COR-L47 (cell line): ENCODE measurements around the gene NDUFV3.
"Not testable (repeated sequence)": the region's sequence is repeated elsewhere in the genome, so short reads cannot be mapped to it uniquely, and the experiment has no call there.

Experiments
- DNase-seq: peaks from one replicate; lab custom pipeline; 2025; lab: John Stamatoyannopoulos, UW

NDUFV3 gene

DNA sequence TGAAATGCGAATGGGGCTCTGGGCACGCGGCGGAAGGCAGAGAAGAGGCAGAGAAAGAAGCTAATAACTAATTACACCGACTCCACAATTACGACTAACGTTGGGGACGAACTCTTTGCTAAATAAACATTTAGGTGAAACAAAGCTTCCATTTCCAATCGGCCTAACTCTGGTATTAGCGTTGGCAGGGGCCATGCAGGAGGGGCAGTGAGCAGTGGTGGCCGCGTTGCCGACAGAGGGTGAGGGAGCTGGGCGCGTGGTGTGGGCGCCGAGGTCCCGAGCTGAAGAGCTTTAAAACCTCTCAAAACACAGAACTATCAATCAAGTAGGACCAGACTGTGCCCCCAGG, 553 bp upstream of the NDUFV3 start:
- no peak for DNase-seq

DNA sequence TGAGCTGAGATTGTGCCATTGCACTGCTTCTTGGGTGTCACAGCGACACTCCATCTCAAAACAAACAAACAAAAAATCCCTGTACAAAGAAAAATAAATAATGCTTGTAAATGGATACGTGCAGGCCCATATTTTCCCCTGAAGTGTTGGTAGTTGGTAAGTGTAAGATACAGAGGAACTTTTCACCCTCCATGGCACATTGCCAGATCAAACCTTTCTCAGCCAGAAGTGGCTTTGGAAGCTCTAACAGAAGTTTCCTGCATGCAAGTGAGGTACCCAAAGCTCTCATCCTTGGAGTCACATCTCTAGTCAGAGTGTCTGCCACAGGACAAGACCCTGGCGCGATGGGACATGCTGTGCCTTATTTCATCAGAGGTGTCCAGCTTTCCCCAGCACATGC, 7.3 kb downstream of the NDUFV3 start:
- DNase-seq, result no peak

DNA sequence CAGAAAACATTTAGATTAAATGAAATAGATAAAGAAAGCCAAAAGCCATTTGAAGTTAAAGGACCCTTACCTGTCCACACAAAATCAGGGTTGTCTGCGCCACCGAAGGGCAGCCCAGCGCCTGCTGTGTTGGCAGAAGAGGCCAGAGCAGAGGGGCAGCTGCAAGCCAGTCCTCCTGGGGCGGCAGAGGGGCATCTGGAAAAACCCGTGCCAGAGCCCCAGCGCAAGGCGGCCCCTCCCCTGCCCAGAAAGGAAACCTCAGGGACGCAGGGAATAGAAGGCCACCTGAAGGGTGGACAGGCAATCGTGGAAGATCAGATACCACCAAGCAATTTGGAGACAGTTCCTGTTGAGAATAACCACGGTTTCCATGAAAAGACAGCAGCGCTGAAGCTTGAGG, 10.7 kb downstream of the NDUFV3 start:
- DNase-seq, result no peak

DNA sequence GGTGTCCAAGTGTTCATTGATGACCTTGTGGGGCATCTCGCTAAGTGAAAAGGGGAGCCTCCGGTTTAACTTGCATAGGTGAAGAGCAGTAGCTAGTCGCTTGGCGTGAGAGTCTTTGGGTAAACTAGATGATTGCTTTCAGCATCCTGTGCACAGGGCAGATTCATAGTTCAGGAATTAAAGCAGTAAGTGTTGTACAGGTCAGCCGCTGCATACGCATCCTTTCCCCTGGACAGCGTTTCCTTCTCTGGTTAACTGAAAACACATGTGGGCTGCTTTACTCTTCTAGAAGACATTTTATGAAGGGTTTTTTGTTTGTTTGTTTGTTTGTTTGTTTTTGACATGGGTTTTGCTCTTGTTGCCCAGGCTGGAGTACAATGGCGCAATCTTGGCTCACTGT, 12.1 kb downstream of the NDUFV3 start:
- no peak for DNase-seq

DNA sequence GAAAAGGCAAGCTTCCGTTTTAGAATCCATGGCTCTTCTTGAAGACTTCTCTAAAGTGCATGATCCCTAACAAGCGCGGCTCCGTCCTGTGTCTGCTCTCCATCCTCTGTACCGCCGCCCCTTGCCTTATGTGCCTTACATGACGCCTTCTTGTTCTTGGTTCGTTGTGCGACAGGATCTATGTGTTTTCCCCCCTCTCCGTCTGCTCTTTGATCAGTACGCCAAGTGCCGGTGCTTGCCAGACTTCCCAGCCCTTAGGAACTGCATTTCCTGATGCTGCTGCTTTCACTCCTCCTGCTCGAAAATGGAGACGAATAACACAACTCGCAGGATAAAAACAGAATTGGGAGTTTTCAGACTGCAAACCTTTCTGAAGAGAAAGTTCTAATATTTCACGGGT, 13.1 kb downstream of the NDUFV3 start:
- DNase-seq, result no peak

DNA sequence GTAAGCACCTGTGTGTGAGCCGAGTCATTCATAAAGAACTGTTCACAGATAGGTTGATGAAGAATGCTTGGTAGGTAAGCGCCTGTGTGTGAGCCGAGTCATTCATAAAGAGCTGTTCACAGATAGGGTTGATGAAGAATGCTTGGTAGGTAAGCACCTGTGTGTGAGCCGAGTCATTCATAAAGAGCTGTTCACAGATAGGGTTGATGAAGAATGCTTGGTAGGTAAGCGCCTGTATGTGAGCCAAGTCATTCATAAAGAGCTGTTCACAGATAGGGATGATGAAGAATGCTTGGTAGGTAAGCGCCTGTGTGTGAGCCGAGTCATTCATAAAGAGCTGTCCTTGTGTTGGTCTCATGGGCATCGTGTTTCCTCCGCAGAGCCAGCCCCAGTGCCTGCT, 15.4 kb downstream of the NDUFV3 start:
- DNase-seq, result not testable (repeated sequence)

DNA sequence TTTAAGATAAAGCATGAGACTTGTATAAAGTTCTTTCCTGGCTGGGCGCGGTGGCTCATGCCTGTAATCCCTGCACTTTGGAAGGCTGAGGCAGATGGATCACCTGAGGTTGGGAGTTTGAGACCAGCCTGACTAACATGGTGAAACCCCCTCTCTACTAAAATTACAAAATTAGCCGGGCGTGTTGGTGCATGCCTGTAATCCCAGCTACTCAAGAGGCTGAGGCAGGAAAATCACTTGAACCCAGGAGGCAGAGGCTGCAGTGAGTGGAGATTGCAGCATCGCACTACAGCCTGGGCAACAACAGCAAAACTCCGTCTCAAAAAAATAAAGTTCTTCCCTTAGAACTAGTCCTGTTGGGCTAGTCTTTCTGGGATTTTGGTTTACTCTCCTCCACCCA, 18.8 kb downstream of the NDUFV3 start:
- not testable (repeated sequence) for DNase-seq

DNA sequence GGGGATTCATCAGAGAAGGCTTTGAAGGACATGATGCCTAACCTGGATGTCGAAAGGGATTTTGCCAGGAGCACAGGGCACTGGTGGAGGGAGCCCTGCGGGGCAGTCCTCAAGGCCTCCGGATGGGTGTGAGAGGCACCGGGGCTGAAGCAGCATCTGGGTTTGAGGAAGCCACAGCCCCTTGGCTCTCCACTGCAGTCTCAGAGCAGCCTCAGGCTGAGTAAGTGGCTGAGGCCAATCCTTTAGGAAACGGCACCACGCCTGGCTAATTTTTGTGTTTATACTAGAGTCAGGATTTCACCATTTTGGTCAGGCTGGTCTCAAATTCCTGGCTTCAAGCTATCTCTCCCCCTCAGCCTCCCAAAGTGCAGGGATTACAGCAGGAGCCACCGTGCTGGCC, 20.4 kb downstream of the NDUFV3 start:
- no peak for DNase-seq

DNA sequence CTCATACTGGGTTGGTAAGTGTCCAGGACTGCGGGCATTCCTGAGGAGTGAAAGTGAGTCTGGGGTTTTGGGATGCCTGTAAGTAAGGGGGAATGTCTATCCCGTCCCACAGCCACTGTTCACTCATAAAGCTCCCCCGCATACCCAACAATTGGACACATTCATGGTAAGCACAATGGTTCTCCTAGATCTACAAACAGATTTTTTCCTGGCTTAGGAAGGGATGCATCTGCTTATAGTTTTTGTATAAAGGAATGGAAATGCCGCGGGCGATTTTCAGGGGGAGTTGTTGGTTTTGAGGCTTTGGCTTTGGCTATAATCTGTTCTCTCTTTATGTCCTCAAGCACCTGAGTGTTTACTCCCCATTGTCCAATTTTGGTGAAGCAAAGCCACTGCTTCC, 25.2 kb downstream of the NDUFV3 start:
- DNase-seq, result no peak

DNA sequence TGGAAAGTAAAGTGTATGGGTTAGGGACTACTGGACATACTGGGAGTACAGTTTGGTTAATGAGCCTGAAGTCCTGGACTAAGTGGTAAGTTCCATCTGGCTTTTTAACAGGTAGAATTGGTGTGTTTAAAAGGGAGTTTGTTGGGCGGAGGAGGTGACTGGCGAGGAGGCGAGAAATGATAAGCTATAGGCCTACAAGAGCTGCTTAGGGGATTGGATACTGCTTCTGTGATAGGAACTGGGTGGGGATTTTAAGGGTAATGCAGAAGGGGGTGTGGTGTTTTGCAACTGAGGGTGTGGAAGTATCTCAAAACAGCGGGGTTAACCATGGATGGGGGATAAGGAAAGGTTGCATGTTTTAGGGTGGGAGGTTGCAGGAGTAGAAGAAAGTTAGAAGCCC, 28.8 kb downstream of the NDUFV3 start:
- no peak for DNase-seq

DNA sequence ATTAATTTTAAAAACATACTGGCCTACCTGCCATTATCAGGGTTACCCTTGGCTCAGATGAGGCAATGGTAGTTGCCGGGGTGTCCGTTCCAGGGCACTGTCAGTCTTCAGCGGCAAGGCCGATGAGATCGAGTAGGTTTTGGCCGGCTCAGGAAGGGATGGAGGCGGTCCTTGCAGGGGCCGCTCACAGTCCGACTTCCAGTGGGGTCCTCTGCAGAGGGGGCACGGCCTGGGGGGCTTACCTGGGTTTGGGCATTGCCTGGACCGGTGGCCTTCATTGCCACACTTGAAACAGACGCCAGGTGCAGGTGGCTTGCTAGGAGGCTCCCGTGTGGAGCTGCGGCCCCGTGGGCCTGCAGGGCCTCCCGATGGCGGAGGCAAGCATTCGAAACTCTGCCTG, 29.8 kb downstream of the NDUFV3 start:
- no peak for DNase-seq

DNA sequence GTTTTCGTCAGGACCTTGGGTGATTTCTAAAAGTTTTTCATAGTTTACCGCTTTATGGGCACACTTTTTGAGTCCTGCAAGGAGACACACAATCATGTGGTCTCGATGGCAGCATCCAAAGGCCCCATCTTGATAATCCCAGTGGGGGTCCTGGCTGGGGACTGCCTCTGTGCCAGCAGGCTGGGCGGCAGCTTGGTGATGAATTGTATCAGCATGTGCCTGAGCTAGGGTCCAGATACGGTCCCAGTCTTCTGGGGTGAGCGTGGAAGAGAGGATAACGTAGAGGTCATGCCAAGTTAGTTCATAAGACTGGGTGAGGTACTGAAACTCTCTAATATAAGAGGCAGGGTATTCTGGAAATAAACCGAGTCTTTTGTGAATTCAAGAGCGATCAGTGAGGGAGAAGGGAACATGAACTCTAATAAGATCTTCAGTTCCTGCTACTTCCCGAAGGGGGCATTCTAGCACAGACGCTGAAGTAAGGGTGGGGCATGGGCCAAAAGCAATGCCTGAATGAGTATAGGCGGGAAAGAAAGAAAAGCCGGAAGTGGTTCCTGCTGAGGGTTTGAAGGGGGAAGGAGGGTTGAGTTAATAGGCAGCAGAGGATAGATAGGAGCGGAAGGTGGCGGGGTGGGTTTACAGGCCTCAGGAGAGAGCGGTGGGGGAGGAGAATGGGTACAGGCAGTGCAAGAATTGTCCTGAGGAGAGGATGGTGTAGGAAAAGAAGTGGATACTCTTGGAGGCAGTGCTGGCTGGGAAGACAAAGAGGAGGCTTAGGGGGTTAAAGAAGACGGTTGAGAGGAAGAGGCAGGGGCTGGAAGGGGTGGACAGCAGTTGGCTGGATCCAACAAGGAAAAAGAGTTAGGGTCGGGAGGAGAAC, 30.7 kb downstream of the NDUFV3 start:
- peak; percentile 95 for DNase-seq

DNA sequence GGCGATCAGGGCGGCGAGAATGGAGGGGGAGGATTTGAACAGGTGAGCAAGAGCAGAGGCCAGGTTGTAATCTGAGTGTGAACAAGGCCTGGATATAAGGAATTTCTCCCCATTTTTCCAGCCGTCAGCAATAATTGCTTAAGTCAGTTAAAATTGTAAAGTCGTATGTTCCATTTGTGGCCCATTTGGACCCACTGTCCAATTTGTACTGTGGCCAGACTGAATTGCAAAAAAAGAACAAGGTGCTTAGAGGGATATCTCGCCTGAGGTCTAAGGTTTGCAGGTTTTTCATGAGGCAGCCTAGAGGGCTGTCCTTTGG, 31.3 kb downstream of the NDUFV3 start:
- no peak for DNase-seq

DNA sequence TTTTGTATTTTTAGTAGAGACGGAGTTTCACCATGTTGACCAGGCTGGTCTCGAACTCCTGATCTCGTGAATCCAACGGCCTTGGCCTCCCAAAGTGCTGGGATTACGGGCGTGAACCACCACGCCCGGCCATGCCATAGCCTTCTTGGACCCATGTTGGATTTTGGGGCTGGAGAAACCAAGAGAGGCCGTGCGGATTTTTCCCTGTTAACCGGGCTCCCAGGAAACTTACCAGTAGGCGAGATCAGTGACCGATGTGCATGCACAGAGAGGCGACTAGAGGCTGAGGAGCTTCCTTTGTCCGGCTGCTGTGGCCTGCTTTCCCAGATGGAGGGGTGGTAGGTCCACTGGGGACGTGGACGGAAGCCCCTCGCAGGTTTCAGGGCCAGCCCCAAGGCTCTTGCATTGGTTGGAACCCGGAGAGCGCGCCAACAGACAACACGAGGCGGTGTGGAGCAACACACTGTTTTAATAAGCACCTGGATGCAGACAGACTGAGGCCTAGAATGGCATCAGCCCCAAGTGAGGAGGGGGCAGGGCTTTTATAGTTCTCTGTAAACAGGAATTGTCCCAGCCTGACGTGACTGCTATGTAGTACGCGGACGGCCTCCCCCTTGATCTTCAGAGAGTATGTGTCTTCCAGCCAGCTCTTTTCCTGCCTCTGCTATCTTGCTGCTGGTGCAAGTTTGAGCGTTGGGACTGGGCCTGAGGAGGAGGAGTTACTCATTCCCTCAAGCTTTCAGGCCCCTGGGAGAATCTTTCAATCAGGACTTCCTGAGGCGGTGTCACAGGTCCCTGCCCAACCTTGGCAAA, 32.2 kb downstream of the NDUFV3 start, which contains the start of gene ERVH48-1:
ERVH48-1 (minus strand) TSS at position 517 of the 813 bp plus-strand sequence. CDS start 6,624 bp downstream, outside the sequence.
- DNase-seq, result no peak

DNA sequence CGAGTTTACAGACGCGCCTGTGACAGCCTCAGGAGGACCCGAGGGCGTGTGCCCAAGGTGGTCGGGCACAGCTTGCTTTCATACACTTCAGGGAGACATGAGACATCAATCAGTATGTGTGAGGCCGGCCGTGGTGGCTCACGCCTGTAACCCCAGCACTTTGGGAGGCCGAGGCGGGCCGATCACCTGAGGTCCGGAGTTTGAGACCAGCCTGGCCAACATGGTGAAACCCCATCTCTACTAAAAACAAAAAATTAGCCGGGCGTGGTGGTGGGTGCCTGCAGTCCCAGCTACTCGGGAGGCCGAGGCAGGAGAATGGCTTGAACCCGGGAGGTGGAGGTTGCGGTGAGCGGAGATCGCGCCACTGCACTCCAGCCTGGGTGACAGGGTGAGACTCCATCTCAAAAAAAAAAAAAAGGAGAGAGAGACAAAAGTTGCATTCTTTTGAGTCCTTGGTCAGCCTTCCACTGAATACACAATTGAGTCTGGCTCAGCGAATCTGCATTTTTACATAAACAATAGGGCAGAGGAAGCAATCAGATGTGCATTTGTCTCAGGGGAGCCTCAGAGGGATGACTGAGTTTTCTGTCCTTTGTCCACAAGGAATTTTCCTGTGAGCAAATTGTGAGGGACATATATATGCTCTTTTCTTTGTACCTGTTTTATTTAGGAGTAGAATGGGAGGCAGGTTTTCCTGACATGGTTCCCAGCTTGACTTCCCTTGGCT, 34.5 kb downstream of the NDUFV3 start:
- DNase-seq, result not testable (repeated sequence)

DNA sequence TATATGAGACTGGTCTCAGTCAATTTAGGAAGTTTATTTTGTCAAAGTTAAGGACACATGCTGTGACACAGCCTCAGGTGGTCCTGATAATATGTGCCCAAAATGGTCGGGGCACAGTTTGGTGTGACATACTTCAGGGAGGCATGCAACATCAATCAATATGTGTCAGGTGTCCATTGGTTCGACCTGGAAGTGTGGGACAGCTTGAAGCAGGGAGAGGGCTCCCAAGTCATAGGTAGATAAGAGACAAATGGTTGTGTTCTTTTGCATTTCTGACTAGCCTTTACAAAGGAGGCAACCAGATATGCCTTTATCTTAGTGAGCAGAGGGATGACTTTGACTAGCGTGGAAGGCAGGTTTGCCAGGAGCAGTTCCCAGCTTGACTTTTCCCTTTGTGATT, 36.9 kb downstream of the NDUFV3 start:
- no peak for DNase-seq

DNA sequence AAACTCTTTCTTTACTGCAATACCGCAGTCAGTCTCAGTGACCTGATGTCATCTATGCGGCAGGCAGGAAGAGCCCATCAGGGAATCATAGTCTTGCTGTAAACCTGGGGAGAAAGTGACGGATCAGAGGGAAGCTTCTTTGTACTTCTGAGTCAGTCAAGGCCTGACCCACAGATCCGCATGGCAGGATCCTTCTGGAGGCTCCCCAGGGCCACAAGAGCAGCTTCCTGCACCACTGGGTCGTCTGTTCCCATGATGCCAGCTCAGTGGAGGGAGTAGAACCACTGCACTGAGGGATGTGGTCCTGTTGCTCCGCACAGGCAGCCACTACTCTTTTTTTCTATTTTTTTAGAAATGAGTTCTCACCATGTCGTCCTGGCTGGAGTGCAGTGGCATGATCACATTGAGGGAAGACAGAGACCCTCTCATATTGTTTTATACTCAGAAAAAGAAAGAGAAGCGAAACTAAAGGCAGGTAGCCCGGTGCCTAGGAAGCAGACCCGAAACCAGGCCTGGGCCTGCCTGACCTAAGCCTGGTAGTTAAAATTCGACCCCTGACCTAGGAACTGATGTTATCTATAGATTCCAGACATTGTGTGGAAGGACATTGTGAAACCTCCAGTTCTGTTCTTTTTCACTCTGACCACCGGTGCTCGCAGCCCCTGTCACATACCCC, 38.6 kb downstream of the NDUFV3 start:
- no peak for DNase-seq

DNA sequence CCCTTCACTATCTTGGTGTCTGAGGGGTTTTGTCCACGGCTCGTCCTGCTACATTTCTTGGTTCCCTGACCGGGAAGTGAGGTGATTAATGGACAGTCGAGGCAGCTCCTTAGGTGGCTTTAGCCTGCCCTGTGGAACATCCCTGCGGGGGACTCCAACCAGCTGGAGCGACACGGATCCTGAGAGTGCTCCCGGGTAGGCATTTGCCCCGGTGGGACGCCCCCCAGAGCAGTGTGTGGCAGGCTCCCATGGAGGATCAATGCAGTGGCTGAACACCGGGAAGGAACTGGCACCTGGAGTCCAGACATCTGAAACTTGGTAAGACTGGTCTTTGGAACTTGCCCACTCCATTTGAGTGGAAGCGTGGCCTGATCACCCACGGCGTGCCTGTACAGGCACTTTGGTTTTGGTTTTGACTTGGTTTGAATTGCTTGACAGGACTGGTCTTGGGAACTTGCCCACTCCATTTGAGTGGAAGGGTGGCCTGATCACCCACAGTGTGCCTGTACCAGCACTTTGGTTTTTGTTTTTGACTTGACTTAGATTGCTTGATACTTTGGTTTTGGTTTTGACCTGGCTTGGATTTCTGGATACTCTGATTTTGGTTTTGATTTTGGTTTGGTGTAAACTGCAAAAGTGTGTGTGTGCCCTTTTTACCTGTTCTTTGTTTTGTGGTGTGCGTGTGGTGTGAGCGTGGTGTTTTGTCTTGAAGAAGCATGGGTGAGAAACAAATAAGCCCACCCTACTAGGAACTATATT, 39.4 kb downstream of the NDUFV3 start:
- DNase-seq, result not testable (repeated sequence)

DNA sequence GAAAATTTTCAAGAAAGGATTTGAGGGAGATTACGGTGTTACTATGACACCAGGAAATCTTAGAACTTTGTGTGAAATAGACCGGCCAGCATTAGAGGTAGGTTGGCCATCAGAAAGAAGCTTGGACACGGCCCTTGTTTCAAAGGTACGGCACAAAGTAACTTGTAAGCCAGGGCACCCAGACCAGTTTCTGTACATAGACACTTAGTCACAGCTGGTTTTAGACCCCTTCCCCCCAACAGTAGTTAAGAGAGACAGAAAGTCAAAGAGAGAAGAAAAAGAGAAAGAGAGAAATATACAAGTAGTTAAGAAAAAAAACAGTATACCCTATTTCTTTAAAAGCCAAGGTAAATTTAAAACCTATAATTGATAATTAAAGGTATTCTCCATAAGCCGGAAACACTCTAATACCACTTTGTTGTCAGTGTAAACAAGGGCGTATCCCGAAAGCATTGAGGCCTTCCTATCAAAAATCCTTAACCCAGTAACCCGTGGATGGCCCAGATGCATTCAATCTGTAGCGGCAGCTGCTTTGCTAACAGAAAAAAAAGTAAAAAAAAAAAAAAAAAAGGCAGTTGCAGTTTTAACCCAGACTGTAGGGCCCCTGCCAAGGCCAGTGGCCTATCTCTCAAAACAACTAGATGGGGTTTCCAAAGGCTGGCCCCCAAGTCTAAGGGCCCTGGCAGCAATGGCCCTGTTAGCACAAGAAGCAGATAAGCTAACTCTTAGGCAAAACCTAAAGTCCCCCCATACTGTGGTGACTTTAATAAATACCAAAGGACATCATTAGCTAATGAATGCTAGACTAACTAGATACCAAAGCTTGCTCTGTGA, 40.2 kb downstream of the NDUFV3 start:
- DNase-seq, result peak; percentile 9

DNA sequence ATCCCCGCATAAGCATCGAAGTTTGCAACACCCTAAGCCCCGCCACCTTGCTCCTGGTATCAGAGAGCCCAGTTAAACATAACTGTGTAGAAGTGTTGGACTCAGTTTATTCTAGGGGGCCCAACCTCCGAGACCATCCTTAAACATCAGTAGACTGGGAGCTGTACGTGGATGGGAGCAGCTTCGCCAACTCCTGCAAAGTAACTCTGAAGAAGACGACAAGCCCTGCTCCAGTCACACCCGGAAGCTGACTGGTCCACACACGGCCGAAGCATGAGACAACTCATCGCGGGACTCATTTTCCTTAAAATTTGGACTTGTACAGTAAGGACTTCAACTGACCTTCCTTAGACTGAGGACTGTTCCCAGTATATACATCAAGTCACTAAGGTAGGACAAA, 40.9 kb downstream of the NDUFV3 start:
- not testable (repeated sequence) for DNase-seq
